HG02588 (cell line): ENCODE measurements around the gene DLG5.
A peak's percentile ranks its signal among the peaks of the same experiment; 100 is the strongest.

ENCODE experiments used
- ATAC-seq: cut with Tn5 transposase; IDR thresholded peaks from one replicate; pipeline ENCODE4 v1.9.1; 2021; ENCODE audit warnings: mild to moderate bottlenecking, moderate library complexity; ENCODE audit not compliant: unreplicated experiment

Gene DLG5

GRCh38 chr10:77926566-77927401, at the start of gene DLG5:
Gene DLG5 (minus strand): TSS chr10:77926755. CDS start chr10:77926520, 235 bp downstream.
- ATAC-seq: peak; percentile 65

GRCh38 chr10:77975086-77975666, 48.6 kb upstream of the DLG5 start:
- no peak for ATAC-seq

- ATAC-seq: no peak
Observed at GRCh38 chr10:77974396-77975074, 48.0 kb upstream of the DLG5 start.

GRCh38 chr10:77973276-77973675, 46.7 kb upstream of the DLG5 start:
- ATAC-seq: no peak

- no peak for ATAC-seq
Observed at GRCh38 chr10:77972148-77972547, 45.6 kb upstream of the DLG5 start.

GRCh38 chr10:77971804-77972144, 45.2 kb upstream of the DLG5 start:
- ATAC-seq: no peak

- ATAC-seq: no peak
Observed at GRCh38 chr10:77970869-77971803, 44.6 kb upstream of the DLG5 start.

- ATAC-seq: no peak
Observed at GRCh38 chr10:77969114-77969513, 42.6 kb upstream of the DLG5 start.

- ATAC-seq: no peak
Observed at GRCh38 chr10:77967611-77968022, 41.1 kb upstream of the DLG5 start.

- no peak for ATAC-seq
Observed at GRCh38 chr10:77965294-77965693, 38.7 kb upstream of the DLG5 start.

- no peak for ATAC-seq
Observed at GRCh38 chr10:77964811-77965210, 38.3 kb upstream of the DLG5 start.

GRCh38 chr10:77963901-77964300, 37.3 kb upstream of the DLG5 start:
- no peak for ATAC-seq

GRCh38 chr10:77962350-77963146, 36.0 kb upstream of the DLG5 start:
- ATAC-seq: no peak

- no peak for ATAC-seq
Observed at GRCh38 chr10:77961668-77962067, 35.1 kb upstream of the DLG5 start.

GRCh38 chr10:77960829-77961329, 34.3 kb upstream of the DLG5 start:
- ATAC-seq: no peak

- no peak for ATAC-seq
Observed at GRCh38 chr10:77959887-77960455, 33.4 kb upstream of the DLG5 start.

- ATAC-seq: no peak
Observed at GRCh38 chr10:77959384-77959783, 32.8 kb upstream of the DLG5 start.

GRCh38 chr10:77955136-77955535, 28.6 kb upstream of the DLG5 start:
- ATAC-seq: no peak

- ATAC-seq: no peak
Observed at GRCh38 chr10:77949167-77949566, 22.6 kb upstream of the DLG5 start.

GRCh38 chr10:77946084-77946483, 19.5 kb upstream of the DLG5 start:
- ATAC-seq: no peak
